ENCODE data around the gene KLF11.

KLF11 gene

DNA sequence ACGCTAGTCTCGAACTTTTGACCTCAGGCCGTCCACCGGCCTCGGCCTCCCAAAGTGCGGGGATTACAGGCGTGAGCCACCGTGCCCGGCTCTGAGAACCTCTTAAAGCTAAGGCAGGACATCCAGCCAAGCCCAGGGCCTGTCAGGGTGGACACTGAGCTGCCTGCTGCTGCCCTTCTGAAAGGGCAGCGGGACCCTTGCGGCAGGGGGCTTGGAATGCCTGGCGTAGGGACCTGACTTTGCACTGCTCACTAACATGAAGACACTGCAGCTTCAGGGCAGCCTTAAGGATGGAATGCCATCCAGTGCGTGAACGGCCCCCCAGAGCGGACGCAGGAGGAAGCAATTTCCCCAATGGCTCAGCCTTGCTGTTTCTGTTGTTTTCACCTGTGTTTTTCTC is 27.8 kb downstream of the KLF11 start:
- DNase-seq, result no peak

GRCh38 chr2:10071595-10071994 is 28.2 kb downstream of the KLF11 start:
- no peak for DNase-seq

GRCh38 chr2:10072656-10073480 is 29.5 kb downstream of the KLF11 start:
- DNase-seq, result peak; percentile 61

DNA sequence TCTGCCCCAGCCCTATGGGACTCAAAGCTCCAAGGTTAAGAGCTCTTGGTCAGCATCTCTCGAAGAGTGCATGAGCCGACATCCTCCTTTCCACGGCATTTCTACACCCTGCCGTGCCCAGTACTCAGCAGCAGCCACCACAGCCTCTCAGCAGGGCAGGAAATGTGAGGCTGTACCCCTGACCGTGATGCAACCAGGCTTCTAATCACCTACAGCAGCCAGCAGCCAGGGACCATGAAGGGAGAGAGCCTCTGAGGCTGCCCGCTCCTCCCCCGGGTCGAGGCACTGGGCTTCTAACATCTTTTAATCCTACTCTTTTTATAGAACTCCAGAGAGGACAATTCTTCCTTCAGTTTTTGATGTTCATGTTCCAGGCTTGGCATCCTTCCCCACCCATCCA is 30.4 kb downstream of the KLF11 start:
- DNase-seq, result no peak

DNA sequence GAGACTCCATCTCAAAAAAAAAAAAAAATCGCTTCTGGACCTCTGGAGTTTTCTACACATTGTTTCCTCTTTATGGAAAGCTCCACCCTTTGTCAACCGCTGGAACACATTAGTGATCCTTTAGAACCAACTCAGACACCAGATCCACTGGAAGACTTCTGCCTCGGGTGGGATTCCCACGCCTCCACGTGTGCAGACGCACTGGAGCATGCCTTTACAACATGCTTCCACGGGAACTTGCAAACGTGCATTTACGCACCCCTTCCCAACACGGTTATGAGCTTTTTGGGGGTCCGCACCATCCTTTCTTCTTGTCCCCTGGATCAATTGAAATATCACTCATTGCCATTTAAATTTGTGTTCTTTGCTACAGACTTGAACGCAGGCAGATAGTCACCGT is 31.8 kb downstream of the KLF11 start:
- DNase-seq, result no peak

DNA sequence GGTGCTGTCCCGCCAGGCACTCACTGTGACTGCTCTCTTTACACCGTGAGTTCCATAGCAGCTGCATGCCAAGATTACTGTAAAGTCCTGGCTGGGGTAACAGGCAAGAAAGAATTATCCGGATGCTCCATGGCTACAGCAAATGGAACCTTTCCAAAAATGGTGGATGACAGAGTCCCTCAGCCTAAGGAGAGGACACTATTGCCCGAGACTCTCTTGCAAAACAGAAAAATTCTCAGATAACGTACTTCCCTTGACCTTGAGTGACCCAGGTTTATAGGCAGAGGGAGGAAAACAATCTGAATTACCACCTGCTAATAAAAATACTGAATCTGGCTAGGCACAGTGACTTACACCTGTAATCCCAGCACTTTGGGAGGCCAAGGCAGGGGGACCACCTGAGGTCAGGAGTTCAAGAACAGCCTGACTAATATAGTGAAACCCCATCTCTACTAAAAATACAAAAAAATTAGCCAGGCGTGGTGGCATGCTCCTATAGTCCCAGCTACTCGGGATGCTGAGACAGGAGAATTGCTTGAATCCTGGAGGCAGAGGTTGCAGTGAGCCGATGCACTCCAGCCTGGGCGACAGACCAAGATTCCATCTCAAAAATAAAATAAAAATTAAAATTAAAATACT is 32.3 kb downstream of the KLF11 start:
- DNase-seq, result no peak

DNA sequence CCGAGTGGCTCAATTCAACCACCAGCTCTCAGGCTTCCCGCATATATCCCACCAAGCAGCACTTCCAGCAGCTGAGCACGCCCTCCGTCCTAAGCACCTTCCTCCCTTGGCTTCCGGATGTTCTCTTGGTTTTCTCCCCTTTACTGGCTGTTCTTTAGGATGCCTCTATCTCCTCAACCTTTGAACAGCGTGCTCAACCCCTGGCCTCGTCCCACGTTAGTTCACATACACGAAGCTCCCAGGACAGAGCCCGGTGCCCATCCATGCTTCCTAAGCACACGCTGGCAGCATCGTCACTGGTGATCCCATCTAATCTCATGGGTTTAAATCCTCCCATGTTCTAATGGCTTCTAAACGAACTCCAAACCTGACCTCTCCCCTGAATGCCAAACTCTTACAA is 33.2 kb downstream of the KLF11 start:
- DNase-seq, result no peak

DNA sequence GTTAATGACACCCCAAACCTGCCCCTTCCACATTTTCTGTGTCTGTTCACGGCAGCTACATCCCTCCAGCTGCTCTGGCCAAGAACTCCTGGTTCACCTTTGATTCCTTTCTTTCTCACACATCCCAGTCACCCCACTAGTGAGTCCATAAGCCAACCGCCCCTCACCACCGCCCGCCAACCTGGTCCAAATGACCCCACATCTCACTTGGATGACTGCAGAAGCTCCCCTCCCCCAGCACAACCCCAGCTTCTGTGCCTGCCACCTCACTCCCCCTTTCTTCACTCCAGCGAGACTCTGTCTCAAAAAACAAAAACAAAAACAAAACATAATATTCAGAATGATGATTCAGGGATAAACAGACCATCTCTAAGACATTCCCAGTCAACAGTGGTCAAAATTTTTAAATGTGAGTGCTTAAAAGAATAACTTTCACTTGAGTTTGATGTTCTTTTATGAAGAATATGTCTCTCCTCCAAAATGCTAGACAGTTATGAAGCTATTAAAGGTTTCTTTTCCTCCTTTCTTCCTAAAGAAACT is 33.7 kb downstream of the KLF11 start:
- DNase-seq, result no peak

GRCh38 chr2:10078001-10078400 is 34.7 kb downstream of the KLF11 start:
- DNase-seq, result no peak

DNA sequence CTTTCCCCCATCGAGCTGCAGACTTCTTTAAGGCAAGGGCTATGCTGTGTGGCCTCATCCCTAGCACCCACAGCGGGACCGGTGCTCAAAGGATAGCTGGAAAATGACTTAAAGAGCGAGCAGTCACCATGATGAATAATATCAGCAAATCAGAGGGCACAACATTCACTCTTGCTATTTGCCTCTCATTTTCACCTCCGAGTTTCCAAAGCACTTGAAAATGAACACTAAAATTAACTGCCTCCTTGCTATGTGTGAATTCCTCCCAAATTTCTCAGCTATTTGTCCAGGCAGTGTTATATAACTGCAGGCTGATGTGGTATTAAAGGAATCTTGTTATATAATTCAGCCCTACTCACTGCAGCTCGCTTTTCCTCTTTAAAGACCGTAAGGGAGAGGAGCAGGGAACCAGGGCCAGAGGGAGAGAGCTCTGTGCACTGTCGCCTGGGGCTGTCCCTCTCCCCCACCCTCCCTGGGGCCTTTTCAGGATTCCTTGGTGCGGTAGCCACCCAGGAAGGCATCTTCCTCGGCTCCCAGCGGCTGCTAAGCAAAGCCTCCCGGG is 35.4 kb downstream of the KLF11 start:
- DNase-seq, result no peak

DNA sequence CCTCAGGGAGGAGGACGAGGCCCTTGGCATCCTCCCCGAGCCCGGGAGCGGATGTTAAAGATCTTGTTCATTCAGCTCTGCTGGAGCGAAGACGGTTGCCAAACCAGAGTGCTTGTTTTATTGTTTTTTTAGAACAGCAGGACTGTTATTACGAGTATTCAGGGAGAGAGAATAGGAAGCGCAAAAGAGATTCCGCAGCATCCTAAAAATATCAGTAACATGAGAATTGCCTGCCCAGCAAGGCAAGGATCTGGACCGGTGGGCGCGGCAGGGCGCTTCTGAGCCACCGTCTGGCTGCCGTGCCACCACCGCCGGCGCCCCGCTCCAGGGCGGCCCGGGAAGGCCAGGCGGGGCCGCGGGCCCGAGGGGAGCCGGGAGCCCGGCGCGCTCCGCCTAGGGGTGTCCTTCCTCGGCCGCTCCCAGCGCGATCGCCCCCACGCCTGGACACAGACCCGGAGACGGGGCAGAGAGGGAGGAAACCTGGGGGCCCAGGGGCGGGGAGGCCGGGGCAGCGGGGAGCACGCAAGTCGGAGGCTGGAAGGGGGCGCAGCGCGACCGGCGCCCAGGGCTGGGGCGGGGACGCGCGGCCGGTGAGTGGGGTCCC is 36.0 kb downstream of the KLF11 start:
- DNase-seq, result no peak

DNA sequence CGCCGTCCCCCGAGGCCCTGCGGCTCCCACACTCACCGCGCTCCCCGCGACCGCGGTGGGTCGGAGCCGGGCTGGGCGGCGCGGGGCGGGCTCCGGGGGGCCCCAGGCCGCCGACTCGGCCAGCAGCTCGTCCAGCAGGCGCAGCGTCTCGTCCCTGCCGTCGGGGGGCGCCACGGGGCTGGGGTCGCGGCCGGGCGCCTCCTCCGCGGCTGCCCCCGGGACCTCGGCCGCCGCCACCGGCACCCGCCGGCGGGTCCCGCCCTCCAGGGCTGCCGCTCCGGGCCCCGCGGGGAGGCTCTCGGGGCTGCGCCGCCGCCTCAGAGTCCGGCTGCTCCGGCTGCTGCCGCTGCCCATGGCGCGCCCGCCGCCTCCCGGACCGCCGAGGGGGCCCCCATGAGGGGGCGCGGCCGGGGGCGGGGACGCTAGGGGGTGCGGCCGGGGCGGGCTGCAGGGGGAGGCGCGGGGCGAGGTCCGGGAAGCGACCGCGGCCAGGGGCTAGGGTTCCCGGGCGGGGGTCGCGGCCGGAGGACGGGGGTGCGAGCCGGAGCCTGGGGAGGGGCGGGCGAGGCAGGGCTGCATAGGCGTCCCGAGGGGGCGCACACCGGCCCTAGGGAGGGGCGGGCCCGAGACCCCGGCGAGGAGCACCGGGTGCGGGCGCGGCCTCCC is 36.7 kb downstream of the KLF11 start, which contains the start of gene CYS1:
CYS1 (minus strand) TSS at position 542 of the 666 bp plus-strand sequence; CDS start at position 354, 188 bp downstream.
- DNase-seq, result no peak

DNA sequence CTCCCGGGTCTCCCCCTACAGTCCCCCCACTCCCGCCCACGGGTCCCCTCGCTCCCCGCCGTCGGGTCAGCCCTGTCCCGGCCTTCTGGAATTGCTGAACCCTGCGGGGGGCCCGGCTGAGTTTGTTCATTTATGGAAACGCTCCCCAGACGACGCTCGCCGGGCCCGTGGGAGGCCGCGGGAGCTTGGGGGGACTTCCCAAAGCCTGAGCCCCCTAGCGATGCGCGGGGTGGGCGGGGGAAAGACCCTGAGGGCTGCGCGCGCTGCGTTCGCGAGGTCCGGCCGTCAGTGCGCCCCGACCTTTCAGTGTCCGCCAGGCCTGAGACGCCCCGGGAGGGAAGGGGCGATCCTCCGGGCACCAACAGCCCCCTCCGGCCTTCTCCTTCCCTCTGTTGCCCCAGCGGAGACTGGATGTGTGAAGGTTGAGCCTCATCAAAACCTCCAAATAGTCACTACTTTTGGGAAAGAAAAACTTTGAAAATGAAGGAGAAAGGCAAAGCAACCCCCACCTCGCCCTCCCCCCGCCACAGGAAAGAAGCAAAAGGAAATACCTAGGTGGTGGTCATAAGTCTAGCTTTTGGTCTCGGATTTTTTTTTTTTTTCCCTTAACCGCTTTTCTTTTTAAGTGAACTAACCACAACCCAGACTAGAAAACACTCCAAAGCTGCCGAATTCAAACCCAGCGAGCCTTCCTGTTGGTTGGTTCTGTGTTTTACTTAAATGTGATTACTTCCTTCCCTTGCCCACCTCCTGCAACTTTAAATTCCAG is 37.4 kb downstream of the KLF11 start:
- no peak for DNase-seq

DNA sequence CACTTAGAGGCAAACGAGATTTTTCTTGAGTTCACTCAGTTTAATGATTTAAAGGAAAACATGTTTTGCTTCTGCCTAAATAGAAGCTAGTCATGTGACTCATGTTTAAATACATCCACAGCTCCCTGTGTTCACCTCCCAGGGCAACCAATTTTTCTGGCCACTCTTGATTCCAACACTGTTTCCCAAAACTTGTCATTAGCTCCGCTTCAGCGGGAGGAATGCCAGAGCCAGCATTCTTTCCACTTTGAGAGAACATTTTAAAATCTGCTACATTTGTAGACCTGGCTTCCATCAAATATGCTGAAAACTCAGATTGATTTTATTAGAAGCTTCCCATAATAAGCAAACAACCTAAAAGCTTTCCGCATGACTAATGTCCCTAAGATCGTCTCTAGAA is 39.7 kb downstream of the KLF11 start:
- DNase-seq, result no peak

DNA sequence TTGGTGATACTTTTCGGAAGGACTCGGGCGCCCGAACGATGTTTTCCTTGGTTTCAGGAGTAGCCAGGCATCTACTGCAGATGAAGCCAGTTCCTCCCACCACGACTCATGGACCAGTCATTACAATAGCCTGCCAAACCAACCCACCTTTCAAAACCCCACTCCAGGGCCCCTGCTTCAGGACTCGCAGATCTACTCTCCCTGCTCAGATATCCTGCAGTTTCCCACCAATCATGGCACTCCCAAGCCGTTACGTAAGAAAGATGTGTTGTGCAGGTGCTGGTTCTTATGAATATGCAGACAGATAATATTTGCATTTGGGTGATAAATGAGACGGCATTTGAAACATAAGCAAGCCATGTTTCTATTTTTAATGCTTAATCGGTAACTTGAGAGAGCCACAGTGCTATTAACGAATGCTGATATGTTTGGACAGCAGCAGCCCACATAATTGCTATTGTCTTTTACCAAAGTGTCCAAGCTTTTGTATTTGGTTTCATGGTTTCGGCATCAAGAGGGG is 40.4 kb downstream of the KLF11 start:
- no peak for DNase-seq

DNA sequence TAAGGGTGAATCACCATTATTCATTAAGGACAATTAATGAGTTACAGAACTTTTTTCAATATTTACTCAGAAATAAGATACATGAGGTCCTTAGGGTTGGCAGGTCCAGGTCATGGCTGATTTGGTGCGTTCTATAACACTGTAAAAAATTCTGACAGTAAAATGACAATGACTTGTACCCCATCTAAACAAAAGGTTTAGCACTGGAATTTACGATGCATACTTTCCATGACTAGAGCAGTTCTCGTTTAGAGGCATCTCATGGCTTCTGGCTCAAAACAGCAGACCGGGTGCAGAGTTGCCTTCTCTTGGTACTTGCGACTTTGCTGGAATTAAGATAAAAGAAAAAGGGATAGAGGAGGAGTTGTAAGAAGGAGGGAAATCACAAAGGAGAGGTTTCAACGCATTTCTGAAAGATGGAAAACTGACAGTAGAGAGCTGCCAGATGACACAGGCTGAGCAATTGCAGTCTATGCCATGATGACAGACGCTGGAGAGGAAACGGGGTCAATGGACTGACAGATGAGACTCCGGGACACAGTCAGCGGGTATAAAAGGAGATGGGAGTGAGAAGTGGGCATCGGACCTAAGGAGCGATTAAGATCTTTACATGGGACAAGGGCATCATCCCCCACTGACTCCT is 41.0 kb downstream of the KLF11 start:
- DNase-seq, result no peak

DNA sequence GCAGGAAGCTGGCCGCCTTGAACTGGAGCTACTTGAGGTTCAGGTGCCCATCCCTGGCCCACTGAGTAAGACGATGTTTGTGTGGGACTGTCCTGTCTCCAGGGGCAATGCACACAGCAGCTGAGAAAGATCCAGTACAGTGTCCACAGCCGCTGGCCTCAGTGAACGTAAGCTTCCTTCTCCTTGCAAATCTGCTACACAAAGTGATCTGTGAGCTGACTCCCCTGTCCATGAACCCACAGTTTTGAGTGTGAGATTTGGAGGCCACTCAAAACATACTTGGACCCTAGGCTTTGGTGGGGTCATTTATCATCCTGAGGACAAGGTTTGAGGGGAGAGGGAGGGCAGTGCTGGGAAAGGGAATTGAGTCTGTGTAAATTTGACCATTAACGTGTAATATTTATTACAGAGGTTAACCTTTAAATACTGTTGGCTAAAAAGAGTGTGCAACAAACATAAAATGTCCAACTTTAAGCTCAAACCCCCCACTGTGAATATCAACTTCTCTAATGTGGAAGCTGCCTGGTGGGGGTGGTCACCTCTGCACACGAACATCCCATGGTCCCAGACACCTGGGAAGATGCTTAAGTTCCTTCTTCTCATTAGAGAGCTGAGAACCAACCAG is 41.8 kb downstream of the KLF11 start:
- DNase-seq, result no peak

GRCh38 chr2:10085668-10086059 is 42.3 kb downstream of the KLF11 start:
- no peak for DNase-seq

DNA sequence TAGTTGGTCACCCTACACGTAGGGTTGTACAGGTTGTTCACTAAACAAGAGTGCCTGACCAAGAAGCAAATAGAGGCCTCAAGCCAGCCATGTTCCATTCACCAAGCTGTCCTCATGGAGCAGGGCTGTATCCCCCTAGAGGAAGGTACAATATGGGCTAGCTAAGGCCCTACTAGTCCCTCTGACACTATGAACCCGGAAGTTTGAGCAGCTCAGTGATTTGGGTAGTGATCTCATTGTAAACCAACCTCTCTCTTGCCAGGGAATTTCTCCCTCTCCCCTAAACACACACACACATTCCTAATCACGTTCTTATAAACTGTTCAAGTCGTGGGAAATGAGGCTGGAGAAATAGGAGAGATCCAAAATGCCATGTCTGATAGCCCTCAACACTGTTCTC is 43.6 kb downstream of the KLF11 start:
- DNase-seq, result no peak

- no peak for DNase-seq
Measured at GRCh38 chr2:10087360-10087759, 44.0 kb downstream of the KLF11 start.

All from activated CD4-positive, alpha-beta T cell treated with anti-CD3 and anti-CD28 coated beads for 1 hour (primary cell).